Stimulated activated CD8-positive, alpha-beta memory T cell treated with anti-CD3 and anti-CD28 coated beads, Interleukin-4, amount 100 ng/mL, for 4 hours (primary cell): Measurements from ENCODE around the gene DNAJC6.
"Not testable (repeated sequence)": the region's sequence is repeated elsewhere in the genome, so short reads cannot be mapped to it uniquely, and the experiment has no call there.

ENCODE experiments used
- DNase-seq, 2 donors: peaks; one replicate each; pipeline ENCODE4 v3.0.0-alpha.2; 2020; ENCODE audit warnings: low read depth in 2 of 2, low spot score in 1 of 2

Gene DNAJC6

DNA sequence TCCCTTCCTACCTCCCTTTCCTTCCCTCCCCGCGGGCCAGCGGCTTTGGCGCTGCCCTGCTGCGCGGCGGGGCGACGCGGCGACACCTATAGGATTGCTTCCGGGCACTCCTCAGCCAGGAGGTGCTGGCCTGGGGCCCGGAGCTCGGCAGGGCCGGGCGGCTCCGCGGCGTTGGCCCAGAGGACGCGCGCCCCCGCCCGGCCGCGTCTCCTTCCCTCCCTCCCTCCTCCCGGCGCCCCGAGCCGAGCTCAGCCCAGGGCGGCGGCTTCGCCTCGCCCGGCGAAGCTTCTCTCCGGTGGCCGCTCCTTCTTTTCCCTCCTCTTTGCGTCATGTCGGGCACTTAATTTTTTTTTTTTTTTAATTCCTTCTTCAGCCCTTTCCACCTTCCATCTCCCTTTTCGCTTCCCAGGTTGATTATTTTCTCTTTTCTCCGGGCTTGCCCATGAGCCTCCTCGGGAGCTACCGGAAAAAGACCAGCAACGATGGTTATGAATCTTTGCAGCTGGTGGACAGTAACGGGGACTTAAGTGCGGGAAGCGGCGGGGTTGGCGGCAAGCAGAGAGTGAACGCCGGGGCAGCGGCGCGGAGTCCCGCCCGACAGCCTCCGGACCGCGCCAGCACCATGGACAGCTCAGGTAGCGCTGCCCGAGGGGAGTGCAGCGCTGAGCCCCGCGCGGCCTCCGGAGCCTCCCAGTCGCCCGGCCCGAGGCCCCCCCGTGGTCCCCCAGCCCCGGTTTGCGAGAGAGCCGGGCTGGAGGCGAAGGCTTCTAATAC, at the start of gene DNAJC6:
TSS of gene DNAJC6 (plus strand) at position 240 of the 774 bp plus-strand sequence. CDS start at position 443, 203 bp downstream.
- peak in 1 of 2 donors; percentile 3 for DNase-seq

DNA sequence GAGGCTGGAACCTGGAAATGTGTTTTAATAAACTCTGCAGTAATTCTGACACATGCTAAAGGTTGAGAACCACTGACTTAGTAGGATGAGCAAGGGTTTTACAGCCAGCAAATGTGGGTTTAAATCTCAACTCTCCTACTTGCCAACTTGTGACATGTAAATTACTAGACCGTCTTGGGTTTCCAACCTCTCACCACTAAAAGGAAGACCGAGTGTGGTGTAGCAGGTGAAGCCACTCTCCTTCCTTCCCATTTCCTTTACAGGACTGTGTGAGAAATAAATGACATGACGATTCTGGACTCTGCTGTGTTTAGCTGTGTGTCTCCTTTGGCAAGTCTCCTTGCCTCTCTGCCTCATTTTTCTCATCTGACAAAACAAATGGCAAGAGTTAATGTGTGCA, 49.5 kb upstream of the DNAJC6 start:
- DNase-seq: no peak

DNA sequence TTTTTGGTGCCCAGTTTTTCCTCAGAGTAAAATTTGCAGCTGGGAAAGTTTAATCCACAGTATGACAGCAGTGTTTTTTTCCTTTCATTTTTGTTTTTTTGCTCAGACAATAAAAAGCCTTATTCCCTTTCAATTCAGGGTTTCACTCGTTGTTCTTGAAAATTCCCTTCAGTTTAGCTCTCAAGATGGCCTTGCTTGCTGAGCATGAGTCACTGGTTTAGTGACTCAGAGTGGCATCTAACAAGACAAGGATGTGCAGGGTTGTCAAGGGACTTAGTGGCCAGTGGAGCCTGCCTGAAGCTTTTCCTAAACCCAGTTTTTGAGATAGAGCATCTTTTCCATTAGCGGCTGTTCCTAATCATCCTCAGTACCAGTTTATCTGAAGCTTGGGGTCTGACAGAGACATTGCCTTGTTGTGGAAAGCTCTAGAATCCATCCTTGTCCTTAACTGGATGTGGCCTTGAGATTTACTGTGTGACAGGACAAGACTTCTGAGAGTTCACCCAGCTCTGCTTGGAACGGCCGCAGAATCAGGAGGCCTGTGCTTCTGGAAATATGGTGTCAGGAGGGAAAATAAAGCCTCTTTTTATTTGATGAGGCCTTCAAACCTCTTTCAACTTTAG, 48.4 kb upstream of the DNAJC6 start:
- no peak for DNase-seq

GRCh38 chr1:65263286-65263685, 46.1 kb upstream of the DNAJC6 start:
- DNase-seq: no peak

GRCh38 chr1:65264197-65264929, 45.0 kb upstream of the DNAJC6 start:
- DNase-seq: no peak

GRCh38 chr1:65265296-65265650, 44.1 kb upstream of the DNAJC6 start:
- no peak for DNase-seq

- no peak for DNase-seq
Observed at GRCh38 chr1:65265651-65266351, 43.5 kb upstream of the DNAJC6 start.

DNA sequence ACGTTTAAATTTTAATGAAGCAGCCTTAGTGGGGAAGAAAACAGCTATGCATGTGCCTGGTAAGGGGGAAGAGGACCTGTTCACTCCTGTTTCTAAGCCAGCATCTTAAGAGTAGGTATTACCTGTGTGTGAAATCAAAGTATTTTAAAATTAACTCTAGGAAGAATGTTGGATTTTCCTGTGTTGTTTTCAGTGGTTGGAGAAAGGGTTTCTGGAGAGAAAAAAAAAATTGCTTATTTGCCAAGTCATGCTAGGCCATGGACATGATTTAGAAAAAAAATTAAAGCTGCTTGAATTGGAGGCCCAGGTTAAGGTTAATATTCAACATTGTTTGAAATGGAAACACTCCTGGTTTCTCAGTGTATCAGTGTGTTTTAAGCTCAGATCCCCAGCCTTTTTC, 42.9 kb upstream of the DNAJC6 start:
- DNase-seq: no peak

- no peak for DNase-seq
Observed at GRCh38 chr1:65267271-65267670, 42.1 kb upstream of the DNAJC6 start.

GRCh38 chr1:65267683-65268082, 41.7 kb upstream of the DNAJC6 start:
- no peak for DNase-seq

GRCh38 chr1:65269612-65270011, 39.7 kb upstream of the DNAJC6 start:
- no peak for DNase-seq

- DNase-seq: no peak
Observed at GRCh38 chr1:65276197-65276939, 33.0 kb upstream of the DNAJC6 start.

DNA sequence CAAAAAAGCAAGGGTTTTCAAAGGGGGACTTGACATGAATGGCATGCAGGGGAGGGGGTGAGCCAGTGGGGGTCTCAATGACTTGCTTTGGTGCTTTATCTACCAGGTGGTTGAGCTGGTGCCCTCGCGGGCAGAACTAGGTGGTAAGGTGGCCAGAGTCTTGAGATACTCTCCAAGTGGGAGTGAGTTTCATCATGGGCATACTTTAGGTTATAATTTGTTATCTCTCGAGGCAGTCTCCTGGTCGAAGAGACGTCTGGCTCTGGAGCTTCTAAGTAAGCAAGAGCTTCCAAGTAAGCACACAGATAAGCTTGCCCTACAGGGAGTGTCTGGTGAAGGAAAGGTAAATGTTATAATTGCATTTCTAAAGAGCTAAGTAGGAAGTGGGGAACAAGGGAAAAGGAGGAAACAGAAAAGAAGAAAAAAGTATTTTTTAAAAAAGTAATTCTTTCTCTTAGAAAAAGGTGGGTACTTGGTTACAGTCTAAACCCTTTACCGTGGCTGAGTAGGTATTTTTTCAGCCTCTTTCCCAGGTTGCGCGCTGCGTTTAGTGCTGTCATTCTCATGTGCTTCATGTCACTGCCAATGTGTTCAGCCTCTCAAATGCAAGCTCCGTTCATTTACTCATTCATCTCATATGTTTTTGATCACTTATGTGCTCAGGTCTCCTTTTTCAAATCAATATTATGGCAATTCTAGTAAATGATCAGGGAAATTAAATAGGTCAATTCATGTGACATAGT, 31.6 kb upstream of the DNAJC6 start:
- DNase-seq: no peak

- DNase-seq: no peak
Observed at GRCh38 chr1:65278376-65279069, 30.8 kb upstream of the DNAJC6 start.

DNA sequence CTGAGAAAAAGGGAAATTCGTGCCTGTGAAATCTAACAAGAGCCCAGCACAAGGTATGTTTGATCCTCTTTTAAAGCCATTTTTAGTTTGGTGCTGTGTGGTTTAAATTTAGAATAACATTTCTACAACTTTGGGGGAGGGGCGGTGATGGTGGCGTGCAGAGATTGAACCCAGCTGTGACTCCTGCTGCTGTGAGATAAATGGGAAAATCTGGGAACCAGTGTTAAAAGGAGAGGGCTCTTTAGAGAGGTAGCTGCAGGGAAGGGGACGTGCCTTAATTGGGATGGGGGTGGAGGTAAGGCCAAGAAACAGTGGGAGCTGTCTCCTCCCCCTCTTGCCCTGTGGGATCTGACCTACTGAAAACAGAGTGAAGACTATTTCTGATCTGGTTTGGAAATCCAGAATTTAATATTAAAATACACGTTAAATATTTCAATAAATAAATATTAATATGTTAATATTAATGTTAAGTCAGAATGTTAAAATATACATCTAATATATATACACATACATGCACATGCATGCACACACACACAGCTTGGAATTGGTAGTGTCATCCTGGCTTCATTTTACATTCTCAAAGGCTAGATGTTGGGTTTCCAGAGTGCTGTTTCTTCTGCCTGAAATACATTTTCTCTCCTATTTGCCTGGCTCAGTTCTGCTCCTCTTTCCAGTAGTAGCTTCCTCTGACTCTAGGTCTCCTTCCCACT, 30.1 kb upstream of the DNAJC6 start:
- DNase-seq: no peak

GRCh38 chr1:65281846-65282245, 27.5 kb upstream of the DNAJC6 start:
- no peak for DNase-seq

- no peak for DNase-seq
Observed at GRCh38 chr1:65284229-65284628, 25.1 kb upstream of the DNAJC6 start.

DNA sequence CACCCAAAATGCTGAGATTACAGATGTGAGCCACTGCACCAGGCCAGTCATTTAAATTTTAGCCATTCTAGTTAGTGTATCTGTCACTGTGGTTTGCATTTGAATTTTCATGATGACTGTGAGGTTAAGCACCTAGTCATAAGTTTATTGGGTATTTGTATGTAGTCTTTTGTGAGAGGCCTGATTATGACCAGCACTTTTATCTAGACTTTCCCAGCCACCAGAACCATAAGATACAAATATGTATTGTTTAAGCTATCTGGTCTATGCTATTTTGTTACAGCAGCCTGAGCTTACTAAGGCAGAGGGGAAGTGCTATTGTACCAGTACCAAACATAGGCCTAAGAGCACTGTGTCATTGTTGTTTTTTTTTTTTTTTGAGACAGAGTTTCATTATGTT, 19.9 kb upstream of the DNAJC6 start:
- no peak for DNase-seq

GRCh38 chr1:65291818-65292217, 17.5 kb upstream of the DNAJC6 start:
- not testable (repeated sequence) for DNase-seq
